GM21529 (cell line): ENCODE data around the gene KCNIP1.

ENCODE experiments used
- ATAC-seq: cut with Tn5 transposase; IDR thresholded peaks from one replicate; pipeline ENCODE4 v1.9.1; 2021; ENCODE audit not compliant: unreplicated experiment

Gene KCNIP1

GRCh38 chr5:170482511-170482910, 21.3 kb upstream of the KCNIP1 start:
- ATAC-seq: no peak

DNA sequence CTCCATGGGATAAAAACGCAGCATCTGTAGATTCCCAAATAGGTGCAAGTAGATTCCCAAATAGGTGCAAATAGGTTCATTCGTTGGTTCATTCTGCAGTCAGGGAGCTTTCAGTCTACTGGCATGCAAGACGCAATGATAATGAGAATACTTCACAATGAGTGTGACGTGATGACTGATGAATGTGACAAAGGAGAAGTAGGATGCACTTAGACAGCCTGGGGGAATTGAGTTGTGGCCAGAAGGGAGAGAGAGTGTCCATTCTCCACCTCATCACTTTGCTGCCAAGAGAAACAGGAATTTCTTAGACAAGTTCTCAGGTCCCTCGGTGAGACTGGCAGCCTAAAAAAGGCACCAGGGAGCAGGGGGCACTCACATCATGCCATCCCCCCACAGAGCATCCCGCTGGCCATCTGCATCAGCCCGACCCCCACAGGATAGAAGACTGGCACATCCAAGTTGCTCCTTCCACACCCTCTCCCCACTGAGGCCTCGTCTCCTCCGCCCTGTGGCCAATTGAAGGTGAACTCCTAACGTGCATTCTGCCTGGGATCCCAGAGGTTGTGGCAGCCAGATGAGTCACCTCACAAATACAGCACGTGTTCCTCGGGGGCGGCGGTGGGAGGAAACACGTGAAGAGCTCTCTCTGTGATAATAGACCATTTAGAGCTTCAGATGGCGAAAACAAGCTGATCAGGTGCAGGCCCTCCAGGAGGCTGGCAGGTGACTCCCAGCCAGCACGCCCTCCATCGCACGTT, 19.9 kb upstream of the KCNIP1 start:
- ATAC-seq: no peak

DNA sequence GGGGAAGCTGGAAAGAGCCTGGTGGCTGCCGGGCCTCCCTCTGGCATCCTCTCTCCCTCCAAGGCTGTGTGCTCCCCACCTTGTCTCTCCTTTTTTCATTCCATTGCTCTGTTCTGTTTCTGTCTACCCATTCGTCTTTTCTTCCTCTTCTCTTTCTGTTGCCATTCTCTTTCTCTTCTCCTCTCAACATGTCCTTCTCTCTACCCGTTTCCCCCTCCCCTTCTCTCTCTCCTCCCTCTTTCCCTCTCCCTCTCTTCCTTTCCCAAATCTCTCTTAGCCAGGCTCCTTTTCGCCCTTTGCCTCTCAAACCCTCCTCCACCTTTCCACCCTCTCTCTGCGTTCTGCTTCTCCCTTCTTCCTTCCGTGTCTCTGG, 19.4 kb upstream of the KCNIP1 start:
- ATAC-seq: no peak

DNA sequence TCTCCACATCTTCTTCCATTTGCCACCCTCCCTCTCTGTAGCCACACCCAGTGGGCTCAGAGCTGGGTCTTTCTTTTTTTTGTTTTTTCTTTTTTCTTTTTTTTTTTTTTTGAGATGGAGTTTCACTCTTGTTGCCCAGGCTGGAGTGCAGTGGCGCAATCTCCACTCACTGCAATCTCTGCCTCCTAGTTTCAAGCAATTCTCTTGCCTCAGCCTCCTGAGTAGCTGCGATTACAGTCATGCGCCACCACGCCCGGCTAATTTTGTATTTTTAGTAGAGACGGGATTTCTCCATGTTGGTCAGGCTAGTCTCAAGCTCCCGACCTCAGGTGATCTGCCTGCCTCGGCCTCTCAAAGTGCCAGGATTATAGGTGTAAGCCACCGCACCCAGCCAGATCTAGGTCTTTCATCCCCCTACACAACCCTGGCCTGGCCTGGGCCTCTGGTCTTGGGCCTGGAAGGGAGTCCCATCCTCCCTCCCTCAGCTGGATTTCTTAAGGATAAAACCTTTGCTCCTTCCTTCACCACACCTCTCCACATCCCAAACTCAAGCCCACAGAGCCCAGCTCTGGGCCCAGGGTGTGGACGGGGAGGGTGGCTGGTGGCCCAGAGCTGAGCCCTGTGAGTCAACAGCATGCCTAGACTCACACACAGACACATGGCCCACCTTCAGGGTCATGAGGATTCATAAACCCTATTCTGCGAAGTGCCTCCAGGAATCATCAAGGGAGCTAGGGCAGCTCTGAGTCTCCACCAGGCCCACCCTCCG, 18.8 kb upstream of the KCNIP1 start:
- ATAC-seq: no peak

- no peak for ATAC-seq
Measured at GRCh38 chr5:170485616-170485911, 18.3 kb upstream of the KCNIP1 start.

- no peak for ATAC-seq
Measured at GRCh38 chr5:170486371-170486770, 17.4 kb upstream of the KCNIP1 start.

GRCh38 chr5:170488570-170488969, 15.2 kb upstream of the KCNIP1 start:
- no peak for ATAC-seq

GRCh38 chr5:170489199-170489598, 14.6 kb upstream of the KCNIP1 start:
- no peak for ATAC-seq

- ATAC-seq: no peak
Measured at GRCh38 chr5:170490381-170490780, 13.4 kb upstream of the KCNIP1 start.

GRCh38 chr5:170491479-170491878, 12.3 kb upstream of the KCNIP1 start:
- ATAC-seq: no peak

GRCh38 chr5:170493028-170493820, 10.6 kb upstream of the KCNIP1 start:
- ATAC-seq: no peak

DNA sequence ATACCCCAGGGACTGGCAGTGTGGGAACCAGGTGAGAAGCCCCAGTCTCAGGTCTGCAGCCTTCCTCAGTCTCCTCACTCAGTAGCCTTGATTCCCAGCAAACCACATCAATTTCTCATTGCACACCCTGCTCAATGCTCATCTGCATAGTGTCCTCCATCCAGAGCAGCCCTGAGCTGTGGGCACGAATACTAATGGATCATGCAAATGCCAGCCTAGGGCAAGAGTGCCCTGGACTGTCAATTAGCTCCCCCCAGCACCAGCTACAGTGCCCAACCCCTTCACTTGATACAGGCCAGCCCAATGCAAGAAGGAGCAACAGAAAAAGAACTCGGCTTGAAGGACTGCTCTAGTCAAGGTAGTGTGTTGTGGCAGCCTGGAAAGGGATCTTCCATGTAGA, 9.8 kb upstream of the KCNIP1 start:
- no peak for ATAC-seq

- no peak for ATAC-seq
Measured at GRCh38 chr5:170495825-170496661, 7.8 kb upstream of the KCNIP1 start.

- no peak for ATAC-seq
Measured at GRCh38 chr5:170496662-170497028, 7.2 kb upstream of the KCNIP1 start.

DNA sequence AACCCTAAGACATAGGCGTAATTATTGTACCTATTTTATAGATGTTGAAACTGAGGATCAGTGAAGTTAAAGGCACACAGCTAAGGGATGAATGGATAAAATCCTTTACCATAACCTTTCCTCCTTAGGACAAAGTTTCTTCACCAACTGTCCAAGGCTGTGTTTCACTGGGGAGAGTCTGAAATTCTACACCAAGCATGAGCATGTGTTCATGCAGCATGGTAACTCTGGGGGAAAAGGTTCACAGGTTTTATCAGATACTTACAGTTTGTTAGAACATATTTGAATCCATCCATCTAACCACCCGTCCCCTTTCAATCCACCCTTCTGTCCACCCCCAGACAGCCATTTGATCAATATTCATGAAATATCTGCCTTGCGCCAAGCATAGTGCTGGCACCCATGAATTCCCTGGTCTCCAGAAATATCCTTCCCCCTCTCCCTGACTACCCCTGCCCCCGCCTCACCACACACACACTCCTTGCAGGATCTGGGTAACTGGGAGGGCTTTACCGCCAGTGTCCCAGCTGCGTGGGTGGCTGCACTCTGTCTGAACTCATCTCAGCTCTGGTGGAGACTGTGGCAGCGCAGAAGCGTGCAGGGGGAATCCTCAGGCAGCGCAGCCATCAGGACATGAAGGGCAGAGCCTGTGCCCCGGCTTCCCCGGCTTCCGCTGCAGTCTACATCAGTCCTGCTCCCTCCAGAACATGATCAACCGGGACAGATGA, 6.3 kb upstream of the KCNIP1 start:
- ATAC-seq: no peak

DNA sequence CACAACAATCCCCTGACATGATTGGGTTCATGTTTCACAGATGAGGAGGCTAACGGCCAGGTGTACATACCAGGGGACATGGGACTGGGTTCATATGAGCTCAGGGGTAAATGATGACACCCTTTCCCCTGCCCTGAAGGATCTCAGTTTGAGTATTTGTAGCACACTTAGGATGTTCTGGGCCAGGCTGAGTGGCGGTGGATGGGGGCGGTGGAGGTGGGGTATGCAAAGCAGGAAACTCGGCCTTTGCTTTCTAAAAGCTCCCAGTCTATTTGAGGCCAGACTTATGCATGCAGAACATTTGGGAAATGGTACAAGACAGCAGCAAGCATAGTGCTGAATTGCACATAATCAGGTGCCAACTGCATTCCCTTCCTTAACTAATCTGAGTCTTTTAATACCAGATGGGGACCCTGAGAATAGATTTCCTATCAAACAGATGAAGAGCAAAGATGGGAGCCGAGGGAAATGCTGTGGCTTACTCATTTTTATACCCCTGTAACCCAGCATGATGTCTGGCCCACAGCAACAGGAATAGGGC, 4.9 kb upstream of the KCNIP1 start:
- ATAC-seq: no peak

DNA sequence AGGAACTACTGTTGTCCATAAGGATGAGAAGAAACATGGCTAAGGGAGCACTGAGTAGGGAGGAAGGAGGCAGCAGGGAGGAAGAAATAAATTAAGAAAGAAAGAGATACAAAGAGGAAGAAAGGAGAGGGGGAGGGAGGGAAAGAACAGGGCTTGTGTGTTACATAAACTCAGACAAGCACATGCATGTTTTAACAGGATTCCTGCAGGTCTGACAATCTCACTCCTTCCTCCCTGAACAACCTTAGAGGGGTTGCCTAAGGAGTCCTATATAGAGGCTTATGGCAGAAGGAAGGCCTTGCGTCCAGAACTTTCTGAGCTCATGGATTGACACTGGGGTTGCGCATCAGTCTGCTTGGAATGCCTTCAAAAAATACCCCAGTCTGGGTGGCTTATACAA, 4.2 kb upstream of the KCNIP1 start:
- ATAC-seq: no peak

DNA sequence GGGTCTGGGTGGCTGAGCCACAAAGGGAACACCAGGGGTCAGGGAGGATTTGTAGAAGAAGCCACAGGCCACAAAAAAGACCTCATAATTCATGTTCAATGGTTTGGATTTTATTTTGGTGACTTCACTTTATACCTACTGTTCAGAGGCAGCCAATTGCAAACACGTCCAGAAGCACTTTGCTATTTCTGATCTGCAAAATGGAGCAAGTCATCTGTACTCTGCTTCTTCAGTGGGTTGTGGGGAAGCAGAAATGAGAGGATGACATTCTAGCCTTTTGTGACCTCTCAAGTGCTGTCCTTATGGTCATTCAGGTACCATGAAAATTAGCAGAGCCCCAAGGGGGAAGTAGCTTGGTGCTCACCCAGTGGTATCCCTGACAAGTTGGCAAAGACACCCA, 2.5 kb upstream of the KCNIP1 start:
- ATAC-seq: no peak

- ATAC-seq: no peak
Measured at GRCh38 chr5:170501931-170502330, 1.9 kb upstream of the KCNIP1 start.

DNA sequence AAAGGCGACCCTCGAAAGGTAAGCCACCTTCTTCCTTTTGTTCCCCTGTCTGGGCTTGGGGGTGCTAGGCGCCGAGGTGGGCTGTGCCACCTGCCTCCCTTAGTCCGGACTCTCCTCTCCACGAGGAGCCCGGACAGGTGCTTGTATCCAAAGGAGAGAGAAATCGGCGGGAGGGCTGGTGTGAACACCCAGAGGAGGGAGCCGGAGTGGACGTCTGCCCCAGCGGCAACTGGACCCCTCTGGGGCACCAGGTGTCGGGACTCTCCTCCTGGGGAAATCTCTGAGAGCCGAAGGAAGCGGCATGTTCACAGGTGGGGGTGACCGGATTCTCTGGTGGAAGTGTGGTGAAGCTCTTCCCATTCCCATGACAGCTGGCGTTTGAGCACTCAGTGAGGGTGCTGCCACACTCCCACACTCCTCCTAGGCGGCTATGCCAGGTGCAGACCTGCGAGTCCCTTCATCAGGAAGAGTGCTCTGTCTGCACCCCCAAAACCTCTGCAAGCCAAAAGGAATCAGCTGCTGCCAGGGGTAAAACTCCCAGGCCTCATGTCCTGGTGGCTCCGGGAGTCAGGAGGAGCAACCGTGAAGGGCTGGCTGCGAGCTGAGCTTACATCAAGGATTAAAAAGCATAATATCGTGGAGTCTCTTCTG, 921 bp downstream of the KCNIP1 start:
- no peak for ATAC-seq
